K562 (cell line): Measurements from ENCODE around the gene EIF3I.

Experiments used
- FOXA1 ChIP-seq: fragments of 450-650 bp; IDR thresholded peaks from 2 replicates; pipeline ENCODE4 v1.6.1; 2016; ENCODE audit warnings: mild to moderate bottlenecking, borderline replicate concordance
- FOXK1 ChIP-seq: sonication (generic); formaldehyde crosslinking; IDR thresholded peaks from 2 replicates; pipeline ENCODE4 v1.8.0; 2022; ENCODE audit warnings: missing genetic modification reagents, mild to moderate bottlenecking, borderline replicate concordance
- GATAD2A ChIP-seq: fragments of 450-650 bp; IDR thresholded peaks from 2 replicates; pipeline ENCODE4 v1.6.1; 2017
- JUNB ChIP-seq: fragments of 450-650 bp; formaldehyde crosslinking; conservative IDR thresholded peaks from 2 replicates; pipeline ENCODE4 v1.4.0; 2020; ENCODE audit warnings: mild to moderate bottlenecking
- MNT ChIP-seq, 2 experiments: fragments of 450-650 bp; conservative IDR thresholded peaks; 2 replicates each; pipeline ENCODE4 v1.6.1; 2017; ENCODE audit warnings: mild to moderate bottlenecking in 2 of 2, moderate library complexity in 2 of 2
- NCOA1 ChIP-seq: fragments of 450-650 bp; IDR thresholded peaks from 2 replicates; pipeline ENCODE4 v1.6.1; 2016; ENCODE audit warnings: low read depth
- POLR2A ChIP-seq: fragments of 450-650 bp; conservative IDR thresholded peaks from 2 replicates; pipeline ENCODE4 v1.6.1; 2016
- SRF ChIP-seq, 2 experiments: fragments of 250-450, 450-650 bp in 1 of 2; sonication (Bioruptor Pico) in 1 of 2; sonication (generic) in 1 of 2; formaldehyde crosslinking; IDR thresholded peaks; 2 replicates each; pipeline versions ENCODE4 v1.5.0 to v1.5.1; 2020 to 2022; ENCODE audit warnings: mild to moderate bottlenecking in 1 of 2, missing genetic modification reagents in 1 of 2
- USF2 ChIP-seq: sonication (generic); formaldehyde crosslinking; IDR thresholded peaks from 2 replicates; pipeline ENCODE4 v1.5.0; 2020; ENCODE audit warnings: missing genetic modification reagents
- ZNF830 ChIP-seq: fragments of 250-450 bp; sonication (Bioruptor Pico); IDR thresholded peaks from 2 replicates; pipeline ENCODE4 v1.5.0; 2021; ENCODE audit warnings: mild to moderate bottlenecking
- TF ChIP-seq, protein P1 (sequence below): conservative IDR thresholded peaks from 2 replicates; pipeline ENCODE4 v1.6.1; 2011; ENCODE audit warnings: low read depth, mild to moderate bottlenecking, low read length; ENCODE audit not compliant: control insufficient read depth

DNA sequence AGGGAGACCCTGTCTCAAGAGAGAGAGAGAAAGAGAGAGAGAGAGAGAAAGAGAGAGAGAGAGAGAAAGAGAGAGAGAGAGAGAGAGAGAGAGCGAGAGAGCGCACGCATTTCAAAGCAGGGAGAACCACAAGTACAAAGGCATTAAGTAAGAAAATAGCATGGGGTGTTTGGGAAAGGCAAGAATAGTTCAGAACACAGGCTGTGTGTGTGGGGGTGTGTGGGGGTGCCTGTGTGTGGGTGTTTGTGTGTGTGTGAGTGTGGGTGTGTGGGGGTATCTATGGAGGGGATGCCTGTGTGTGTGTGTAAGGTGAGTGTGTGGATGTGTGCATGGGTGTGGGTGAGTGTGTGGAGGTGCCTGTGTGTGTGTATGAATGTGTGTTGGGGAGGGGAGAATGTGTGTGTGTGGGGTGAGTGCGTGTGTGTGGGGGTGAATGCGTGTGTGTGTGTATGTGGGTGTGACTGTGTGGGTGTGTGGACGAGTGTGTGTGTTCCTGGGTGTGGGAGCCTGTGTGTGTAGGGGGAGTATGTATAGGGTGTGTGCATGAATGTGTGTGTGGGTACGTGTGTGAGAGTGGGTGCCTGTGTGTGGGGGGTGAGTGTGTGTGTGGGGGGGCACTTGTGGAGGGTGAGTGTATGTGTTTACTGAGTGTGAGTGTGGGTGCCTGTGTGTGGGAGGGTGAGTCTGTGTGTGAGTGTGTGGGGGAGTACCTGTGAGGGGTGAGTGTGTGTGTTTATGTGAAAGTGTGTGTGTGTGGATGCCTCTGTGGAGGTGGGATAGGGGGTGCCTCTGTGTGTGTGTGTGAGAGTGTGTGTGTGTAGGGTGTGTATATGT is 50.6 kb downstream of the EIF3I start:
- TF ChIP-seq USF2: no peak
- no peak for TF ChIP-seq ZNF830
- TF ChIP-seq MNT (conservative IDR thresholded peaks at IDR 0.05): no peak
- TF ChIP-seq POLR2A: no peak
- no peak for TF ChIP-seq FOXK1
- TF ChIP-seq NCOA1: 0 out of 2 replicates have a peak, but pooled peaks have one; percentile 34
- TF ChIP-seq, protein P1, sequence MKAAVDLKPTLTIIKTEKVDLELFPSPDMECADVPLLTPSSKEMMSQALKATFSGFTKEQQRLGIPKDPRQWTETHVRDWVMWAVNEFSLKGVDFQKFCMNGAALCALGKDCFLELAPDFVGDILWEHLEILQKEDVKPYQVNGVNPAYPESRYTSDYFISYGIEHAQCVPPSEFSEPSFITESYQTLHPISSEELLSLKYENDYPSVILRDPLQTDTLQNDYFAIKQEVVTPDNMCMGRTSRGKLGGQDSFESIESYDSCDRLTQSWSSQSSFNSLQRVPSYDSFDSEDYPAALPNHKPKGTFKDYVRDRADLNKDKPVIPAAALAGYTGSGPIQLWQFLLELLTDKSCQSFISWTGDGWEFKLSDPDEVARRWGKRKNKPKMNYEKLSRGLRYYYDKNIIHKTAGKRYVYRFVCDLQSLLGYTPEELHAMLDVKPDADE: no peak
- TF ChIP-seq FOXA1: no peak
- no peak for TF ChIP-seq GATAD2A
- no peak for TF ChIP-seq SRF (CRISPR knock-in tag; IDR thresholded peaks at IDR 0.05)
- TF ChIP-seq JUNB (CRISPR knock-in tag): no peak
